Heart right ventricle (tissue), 16 donors: ENCODE measurements around the gene SLC25A18. TPM values are rescaled to one million over a fixed set of nuclear protein-coding genes. Genes with fewer than 3 reads are reported as not detected.
"Not testable (repeated sequence)": the region's sequence is repeated elsewhere in the genome, so short reads cannot be mapped to it uniquely, and the experiment has no call there.

Experiments used
- ATAC-seq, 8 donors: fragments of 200-7000 bp; cut with Tn5 transposase; one replicate each; pipeline ENCODE4 v1.9.1; 2020; ENCODE audit warnings: mild to moderate bottlenecking in 8 of 8, moderate library complexity in 8 of 8, moderate number of reproducible peaks in 1 of 8
- DNase-seq, 2 donors: peaks; one replicate each; pipeline ENCODE4 v3.0.0-alpha.2; 2020
- H3K27ac ChIP-seq, 10 donors: fragments of 200-600 bp; sonication (generic) in 2 of 10; one replicate each; pipeline versions ENCODE4 v1.5.0 to v1.8.0; 2020 to 2022; ENCODE audit warnings: mild to moderate bottlenecking in 3 of 10
- H3K27me3 ChIP-seq, 7 donors: fragments of 200-600 bp; one replicate each; pipeline ENCODE4 v1.8.0; 2021 to 2022; ENCODE audit warnings: mild to moderate bottlenecking in 2 of 7
- H3K36me3 ChIP-seq, 9 donors: fragments of 200-600 bp; sonication (generic) in 1 of 9; one replicate each; pipeline versions ENCODE4 v1.5.0 to v1.8.0; 2020 to 2022; ENCODE audit warnings: mild to moderate bottlenecking in 2 of 9
- H3K4me1 ChIP-seq, 9 donors: fragments of 200-600 bp; sonication (generic) in 1 of 9; one replicate each; pipeline versions ENCODE4 v1.5.0 to v1.8.0; 2020 to 2022; ENCODE audit warnings: mild to moderate bottlenecking in 4 of 9
- H3K4me3 ChIP-seq, 10 donors: fragments of 200-600 bp; sonication (generic) in 2 of 10; one replicate each; pipeline versions ENCODE4 v1.5.0 to v1.8.0; 2020 to 2022; ENCODE audit warnings: mild to moderate bottlenecking in 7 of 10, moderate library complexity in 2 of 10
- H3K9me3 ChIP-seq, 11 donors: fragments of 200-600 bp in 10 of 11; sonication (generic) in 2 of 11; one replicate each; pipeline versions ENCODE4 v1.5.0 to v1.8.0; 2013 to 2022; ENCODE audit warnings: mild to moderate bottlenecking in 2 of 11, control low read depth in 1 of 11, moderate library complexity in 1 of 11
- WGBS, 2 donors: extraction: QIAGEN DNeasy Blood & Tissue Kit; methylation state at CpG; one replicate each; pipeline ENCODE4 v1.1.7; 2013; ENCODE audit warnings: inconsistent platforms in 1 of 2; 5-methylcytosine and 5-hydroxymethylcytosine counted together
- intact Hi-C, 10 donors: fragments of 100-400 bp; cut with DNase I; formaldehyde crosslinking; loops; one replicate each; pipeline versions ENCODE4 v1.11.1 to v1.14.2; 2022
- long read RNA-seq, 3 donors: library from polyadenylated mRNA; unstranded; transcript quantifications; one replicate each; pipeline ENCODE4 v2.0.0, GENCODE V29; 2020 to 2021
- polyA plus RNA-seq, 2 donors: library from polyadenylated mRNA; stranded (reverse); fragments of 200-250 nt; gene quantifications; one replicate each; pipeline ENCODE4 v1.2.3, GENCODE V29; 2013
- total RNA-seq, 10 donors: library from RNA; stranded (reverse); fragmentation: NEBNext Ultra II Directional in 3 of 10; extraction: Animal tissue kit (Norgen Biotek cat#: 25700) in 3 of 10; gene quantifications; one replicate each; pipeline versions ENCODE4 v1.2.1 to v1.2.4, GENCODE V29; 2021 to 2023
- TF ChIP-seq, protein P1 (sequence below), 9 donors: fragments of 200-600 bp; sonication (generic) in 2 of 9; IDR thresholded peaks; one replicate each; pipeline versions ENCODE4 v1.5.0 to v1.8.0; 2021 to 2022; ENCODE audit warnings: antibody characterized with exemption in 9 of 9, mild to moderate bottlenecking in 5 of 9, moderate library complexity in 1 of 9
- donor health status: Arrhythmogenic right ventricular cardiomyopathy.
- donor health status: ischemic (EF 13 %, LVEDD 7.1; RV severe dilation, severe dysfunction).
- donor health status: healthy with polysubstance abuse.
- donor health status: DM: no; HTN: yes; CAD: no.
- donor health status: DM: no; HTN: no; CAD: no.
- donor health status: ischemic (EF 25% LVEDD 6.9; RV normal size, moderate dysfunction).
- donor health status: ischemic (EF 25% LVEDD 5.7; RV mildly dilated, moderate dysfunction).
- donor health status: healthy.
- donor health status: DM: yes; HTN: yes; CAD: no.
- donor health status: Ischemic cardiomyopathy.
- donor health status: ischemic (EF 35%, LVEDD 5.7; RV mildly dilated, moderate dysfunction).
- donor health status: nonischemic (EF 11% LVEDD 7.7; RV severe dilation, severe dysfunction).
- donor health status: DM: yes; HTN: yes; CAD: no.
- donor health status: PGD.
- donor health status: ischemic (EF 29% LVEDD 5.4; RV normal size, mild dysfunction).
- donor health status: nonischemic (EF 23%, LVEDD 6.1; RV moderate dilation, normal function).

SLC25A18 gene
- total RNA-seq (10 to 100 TPM in 1 of 10 donors, 1 to 10 TPM in 3, under 1 TPM in 6; 0.65 to 13.6 (median 0.87) TPM), polyA plus RNA-seq (1 to 10 TPM; 2.3 to 3.6 TPM)
- long read RNA-seq, donor 1, partial matches to known transcripts = 0 of 3 reads
- long read RNA-seq, donor 1, other reads (novel, unspliced or antisense) = 2 of 3 reads
- long read RNA-seq, donor 2 = 0 reads
- long read RNA-seq, donor 3, transcript SLC25A18-201 (11 exons, 2,244 nt) = major isoform, 10 of 47 reads
- long read RNA-seq, donor 3, partial matches to known transcripts = 20 of 47 reads
- long read RNA-seq, donor 3, other reads (novel, unspliced or antisense) = 17 of 47 reads

DNA sequence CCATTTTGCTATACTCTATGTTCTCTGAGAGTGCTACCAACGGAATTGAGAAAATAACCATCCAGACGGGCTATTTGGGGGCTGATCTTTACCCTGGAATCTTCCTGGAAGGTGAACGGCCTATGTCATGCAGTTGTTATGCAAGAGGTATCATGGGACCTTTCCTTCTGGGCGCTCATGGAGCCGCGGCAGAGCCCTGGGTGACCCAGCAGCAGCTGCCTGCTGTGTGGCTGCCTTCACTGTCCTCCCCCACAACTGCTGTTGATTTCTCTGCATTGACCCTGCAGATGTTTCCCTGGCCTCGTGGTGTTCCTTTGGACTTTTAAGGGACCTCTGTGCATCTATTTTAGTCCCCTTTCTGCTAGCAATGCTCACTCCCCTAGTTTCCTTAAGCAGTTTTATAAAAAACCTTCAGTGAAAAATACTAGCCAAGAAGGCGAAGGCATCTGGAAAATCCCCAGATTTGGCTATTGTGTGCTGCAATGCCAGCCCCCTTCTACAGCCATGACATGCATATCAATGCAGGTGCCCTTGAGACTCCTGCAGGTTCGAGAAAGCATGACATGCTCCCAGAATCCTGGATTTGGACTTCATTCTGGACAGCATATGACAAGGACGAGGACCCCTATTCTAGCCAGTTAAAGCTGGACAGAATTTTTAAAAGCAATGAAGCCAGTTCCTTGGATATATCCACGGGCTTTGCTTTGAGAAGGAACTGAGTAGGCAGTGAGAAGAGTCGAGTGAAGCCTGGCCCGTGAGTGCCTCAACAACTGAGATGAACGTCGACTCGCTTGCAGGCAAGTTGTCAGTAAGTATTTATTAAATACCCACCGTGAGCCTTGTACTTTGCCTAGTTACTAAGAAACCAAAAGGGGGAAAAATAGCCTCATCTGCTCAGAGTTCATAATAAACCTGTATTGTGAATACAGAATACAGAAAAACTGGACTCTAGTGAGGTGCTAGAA lies at the start of gene SLC25A18:
TSS of gene SLC25A18 (plus strand) at position 593 of the 965 bp plus-strand sequence. CDS start 16,447 bp downstream, outside the sequence.
- ATAC-seq = peak; percentile 78 to 94 (median 92)
- H3K27me3 ChIP-seq = no peaks in the 10 kb centered on the region
- intact Hi-C loops = loop anchor here in 3 of 10 donors (2.0 to 10.0 kb wide), 3 partner anchors 76 to 222 kb away; partner anchors contain the start of gene BCL2L13 (in 2 of the 3)
- H3K9me3 ChIP-seq = no peaks in the 10 kb centered on the region
- peak within 1 kb of the TSS in 5 of 10 donors; percentile 1 to 23 (median 5) for H3K4me3 ChIP-seq
- DNase-seq = peak; percentile 50 to 64
- TF ChIP-seq, protein P1, sequence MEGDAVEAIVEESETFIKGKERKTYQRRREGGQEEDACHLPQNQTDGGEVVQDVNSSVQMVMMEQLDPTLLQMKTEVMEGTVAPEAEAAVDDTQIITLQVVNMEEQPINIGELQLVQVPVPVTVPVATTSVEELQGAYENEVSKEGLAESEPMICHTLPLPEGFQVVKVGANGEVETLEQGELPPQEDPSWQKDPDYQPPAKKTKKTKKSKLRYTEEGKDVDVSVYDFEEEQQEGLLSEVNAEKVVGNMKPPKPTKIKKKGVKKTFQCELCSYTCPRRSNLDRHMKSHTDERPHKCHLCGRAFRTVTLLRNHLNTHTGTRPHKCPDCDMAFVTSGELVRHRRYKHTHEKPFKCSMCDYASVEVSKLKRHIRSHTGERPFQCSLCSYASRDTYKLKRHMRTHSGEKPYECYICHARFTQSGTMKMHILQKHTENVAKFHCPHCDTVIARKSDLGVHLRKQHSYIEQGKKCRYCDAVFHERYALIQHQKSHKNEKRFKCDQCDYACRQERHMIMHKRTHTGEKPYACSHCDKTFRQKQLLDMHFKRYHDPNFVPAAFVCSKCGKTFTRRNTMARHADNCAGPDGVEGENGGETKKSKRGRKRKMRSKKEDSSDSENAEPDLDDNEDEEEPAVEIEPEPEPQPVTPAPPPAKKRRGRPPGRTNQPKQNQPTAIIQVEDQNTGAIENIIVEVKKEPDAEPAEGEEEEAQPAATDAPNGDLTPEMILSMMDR (IDR thresholded peaks at IDR 0.05) = peak in 2 of 9 donors; percentile 4 to 14
- 32 to 36% methylated on average over 17 of the region's 17 CpGs for WGBS, 2 donors
- peak within 1 kb of the TSS; percentile 55 to 88 (median 82) for H3K27ac ChIP-seq
- H3K4me1 ChIP-seq = peaks cover 9 to 33% (median 21%) of the 10 kb centered on the region in 9 donors
- H3K36me3 ChIP-seq = no peaks in the 10 kb centered on the region

DNA sequence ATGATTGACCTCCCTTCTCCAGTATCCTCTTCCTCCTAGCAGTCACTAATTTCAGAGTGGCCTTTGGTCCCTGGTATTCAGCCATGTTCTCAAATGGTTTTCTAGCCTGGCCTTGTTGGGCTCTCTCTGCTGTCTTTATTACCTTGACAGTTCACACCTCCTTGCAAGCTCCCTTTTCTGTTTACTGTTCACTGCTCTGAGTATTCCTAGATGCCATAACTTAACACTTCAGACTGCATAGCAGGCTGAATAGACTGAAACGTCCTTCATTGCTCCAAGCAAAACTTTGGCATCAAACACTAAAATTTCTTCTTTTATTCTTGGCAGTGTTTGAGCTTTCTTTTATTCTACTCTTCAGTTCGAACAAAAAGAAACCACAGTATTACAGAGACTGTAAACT lies 49.7 kb upstream of the SLC25A18 start:
- H3K27me3 ChIP-seq = no peaks in the 10 kb centered on the region
- H3K4me3 ChIP-seq = no peak overlapping the region
- TF ChIP-seq, protein P1 (IDR thresholded peaks at IDR 0.05) = no peak
- ATAC-seq (peak in 4 of 8 donors; percentile 16 to 55 (median 40)), DNase-seq (no peak)
- peaks cover 0 to 23% (median 0%) of the 10 kb centered on the region in 9 donors for H3K36me3 ChIP-seq
- H3K4me1 ChIP-seq = peaks cover 0 to 13% (median 0%) of the 10 kb centered on the region in 9 donors
- intact Hi-C loops = no loop called here
- H3K27ac ChIP-seq = peak overlapping the region in 7 of 10 donors; percentile 4 to 70 (median 46)
- H3K9me3 ChIP-seq = no peaks in the 10 kb centered on the region
- 38 to 40% methylated on average over 2 of the region's 2 CpGs for WGBS, 2 donors

- DNase-seq (peak; percentile 20 to 23), ATAC-seq (peak in 7 of 8 donors; percentile 53 to 93 (median 82))
- TF ChIP-seq, protein P1 (IDR thresholded peaks at IDR 0.05) = no peak
- H3K9me3 ChIP-seq = no peaks in the 10 kb centered on the region
- intact Hi-C loops = no loop called here
- peaks cover 0 to 13% (median 0%) of the 10 kb centered on the region in 9 donors for H3K4me1 ChIP-seq
- WGBS, 2 donors = 37 to 66% methylated on average over 7 of the region's 7 CpGs
- H3K4me3 ChIP-seq = no peak overlapping the region
- no peaks in the 10 kb centered on the region for H3K27me3 ChIP-seq
- H3K36me3 ChIP-seq = peaks cover 0 to 19% (median 0%) of the 10 kb centered on the region in 9 donors
- H3K27ac ChIP-seq = peak overlapping the region in 7 of 10 donors; percentile 4 to 70 (median 46)
Observed at GRCh38 chr22:17514084-17514483, 49.2 kb upstream of the SLC25A18 start.

- Histone ChIP-seq H3K36me3 (no peaks in the 10 kb centered on the region), H3K27ac (no peak overlapping the region), H3K9me3 (no peaks in the 10 kb centered on the region), H3K4me3 (no peak overlapping the region), H3K4me1 (peaks cover 0 to 13% (median 0%) of the 10 kb centered on the region in 9 donors), H3K27me3 (no peaks in the 10 kb centered on the region)
- WGBS, 2 donors = 46 to 64% methylated on average over 3 of the region's 3 CpGs
- ATAC-seq = no peak
- no peak for DNase-seq
- intact Hi-C loops = no loop called here
- TF ChIP-seq, protein P1 (IDR thresholded peaks at IDR 0.05) = no peak
Observed at GRCh38 chr22:17518406-17518805, 44.9 kb upstream of the SLC25A18 start.

GRCh38 chr22:17521971-17522370 lies 41.3 kb upstream of the SLC25A18 start:
- H3K27me3 ChIP-seq, H3K4me3 ChIP-seq, H3K4me1 ChIP-seq, H3K9me3 ChIP-seq, intact Hi-C loops, DNase-seq: not testable (repeated sequence)
- Histone ChIP-seq H3K27ac (peak overlapping the region in 2 of 10 donors; percentile 4 to 25), H3K36me3 (peaks cover 0 to 17% (median 0%) of the 10 kb centered on the region in 9 donors)
- WGBS, 2 donors = 40 to 73% methylated on average over 1 of the region's 1 CpG
- peak in 3 of 8 donors; percentile 42 to 80 (median 68) for ATAC-seq
